HG02763 (cell line): ENCODE data around the gene KCNIP3.
"Not testable (repeated sequence)": the region's sequence is repeated elsewhere in the genome, so short reads cannot be mapped to it uniquely, and the experiment has no call there.

Source experiments
- ATAC-seq: cut with Tn5 transposase; IDR thresholded peaks from one replicate; pipeline ENCODE4 v1.9.1; 2021; ENCODE audit warnings: mild to moderate bottlenecking, moderate library complexity; ENCODE audit not compliant: unreplicated experiment

The KCNIP3 gene

GRCh38 chr2:95296880-95297487, at the start of gene KCNIP3:
Gene KCNIP3, plus strand, starts transcription at chr2:95297347. Its CDS starts 92 bp downstream, at chr2:95297439.
- ATAC-seq: no peak

DNA sequence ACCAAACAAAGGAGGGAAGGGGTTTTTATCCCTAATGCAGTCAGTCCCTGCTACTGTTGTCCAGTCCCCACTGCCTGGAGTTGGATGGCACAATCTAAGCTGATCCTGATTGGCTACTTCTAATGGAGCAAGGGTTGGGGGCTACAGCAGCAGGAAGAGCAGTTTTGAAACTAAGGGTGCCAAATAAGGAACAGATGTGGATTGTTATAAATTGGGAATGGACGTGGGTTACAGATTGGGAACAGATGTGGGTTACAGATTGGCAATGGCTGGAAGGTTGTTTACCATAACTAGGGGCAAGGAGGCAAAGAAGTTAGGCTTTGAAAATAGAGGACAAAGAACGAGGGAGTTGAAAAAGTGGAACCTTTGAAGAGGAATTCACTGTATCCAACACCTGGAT, 38.9 kb upstream of the KCNIP3 start:
- ATAC-seq: no peak

DNA sequence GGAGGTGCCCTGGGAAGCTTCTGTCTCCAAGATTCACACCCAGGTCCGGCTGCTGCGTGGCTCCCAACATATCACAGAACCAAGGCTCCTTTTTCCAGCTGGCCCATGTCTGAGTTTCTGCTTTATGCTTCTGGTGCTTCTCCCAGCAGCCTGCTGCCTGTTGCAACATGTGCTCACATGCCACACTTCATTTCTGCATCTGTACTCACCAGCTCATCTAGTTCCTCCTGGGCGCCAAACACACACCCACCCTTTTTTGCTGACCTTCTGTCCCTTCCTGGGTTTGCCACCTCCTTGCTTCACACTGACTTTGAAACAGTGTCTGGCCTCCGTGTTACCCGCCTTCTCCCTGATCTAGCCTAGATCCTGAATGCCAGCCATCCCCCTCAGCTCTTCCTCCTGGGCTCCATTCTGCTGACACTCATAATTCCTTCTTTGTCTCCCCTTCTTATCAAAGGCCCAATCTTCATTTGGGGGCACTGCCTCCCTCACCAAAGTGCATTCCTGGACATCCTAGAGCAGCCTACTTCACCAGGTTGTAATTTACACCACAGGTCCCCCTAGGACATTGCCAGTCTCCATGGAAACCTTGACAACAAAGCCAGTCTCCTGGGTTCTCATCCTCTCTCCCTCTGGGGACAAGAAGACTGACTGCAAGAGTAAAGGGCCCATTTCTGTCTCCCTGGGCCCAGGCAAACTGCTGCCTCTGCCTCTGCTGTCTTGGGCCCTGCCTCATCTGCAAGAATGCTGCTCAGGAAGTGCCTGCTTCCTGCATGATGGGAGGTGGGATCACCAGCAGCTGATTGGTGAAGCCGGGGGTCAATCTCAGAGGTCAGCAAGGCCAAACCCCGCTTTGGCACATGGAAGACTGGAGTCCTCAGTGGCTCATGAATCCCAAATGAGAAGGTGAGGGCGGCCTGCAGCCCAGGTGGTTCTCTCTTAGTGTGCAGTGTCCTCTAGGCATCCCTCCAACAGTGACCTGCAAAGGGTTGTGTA, 36.8 kb upstream of the KCNIP3 start:
- no peak for ATAC-seq

DNA sequence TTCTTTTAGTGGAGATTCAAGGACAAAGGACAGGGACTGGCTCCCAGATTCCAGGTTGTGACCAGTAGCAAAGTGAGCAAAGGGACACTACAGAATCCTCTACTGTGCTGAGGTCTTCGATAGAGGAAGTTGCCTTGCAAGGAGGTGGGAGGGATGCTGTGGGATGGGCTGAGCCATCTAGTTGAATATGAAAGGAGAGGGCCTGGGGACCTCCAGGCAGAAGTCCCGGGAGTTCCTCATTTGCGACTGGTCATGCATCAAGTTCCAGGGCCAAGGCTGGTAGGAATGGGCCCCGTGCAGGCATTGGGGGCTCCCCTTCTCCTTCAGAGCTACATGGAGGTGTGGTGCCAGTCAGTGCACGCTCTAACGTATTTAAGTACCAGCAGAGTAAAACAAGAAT, 35.5 kb upstream of the KCNIP3 start:
- no peak for ATAC-seq

DNA sequence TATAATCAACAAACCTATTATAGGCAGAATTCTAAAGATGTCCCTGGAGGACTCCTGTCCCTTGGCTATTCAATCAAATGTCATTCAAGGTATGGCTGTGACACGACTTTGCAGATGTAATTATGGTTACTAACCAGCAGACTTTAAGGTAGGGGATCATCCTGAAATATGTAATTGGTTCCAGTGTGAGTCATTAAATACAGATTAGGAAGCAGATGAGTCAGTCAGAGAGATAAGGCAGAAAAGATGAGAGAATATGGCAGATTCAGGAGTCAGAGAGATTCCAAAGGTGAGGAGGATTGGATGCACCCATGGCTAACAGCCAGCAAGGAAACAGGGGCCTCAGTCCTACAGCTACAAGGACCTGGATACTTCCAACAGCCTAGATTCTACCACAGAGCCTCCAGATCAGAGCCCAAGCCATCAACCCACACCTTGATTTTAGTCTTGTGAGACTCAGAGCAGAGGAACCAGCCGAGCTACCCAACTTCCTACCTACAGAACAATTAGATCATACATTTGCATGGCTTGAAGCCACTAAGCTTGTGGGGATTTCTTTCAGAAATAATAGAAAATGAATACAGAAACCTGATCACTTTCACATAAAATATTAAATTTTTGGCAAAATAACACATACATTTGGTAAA, 34.1 kb upstream of the KCNIP3 start:
- ATAC-seq: no peak

DNA sequence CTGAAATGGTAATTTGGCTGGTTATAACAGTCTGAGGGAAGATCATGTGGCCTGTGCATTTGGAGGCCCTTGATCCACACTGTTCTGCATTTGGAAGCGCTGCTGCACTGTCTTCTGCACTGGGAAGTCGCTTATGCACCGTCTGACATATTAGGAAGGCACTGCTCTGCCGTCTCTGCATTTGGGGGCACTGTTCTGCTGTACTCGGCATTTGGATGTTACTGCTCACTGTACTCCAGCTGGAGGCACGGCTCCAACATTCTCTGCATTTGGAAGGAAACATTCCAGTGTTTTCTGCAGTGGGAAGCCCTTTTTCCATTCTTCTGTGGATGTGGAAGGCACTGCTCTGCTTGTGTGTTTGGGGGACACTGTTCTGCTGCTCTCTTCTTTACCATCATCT, 32.5 kb upstream of the KCNIP3 start:
- ATAC-seq: no peak

- no peak for ATAC-seq
Observed at GRCh38 chr2:95265182-95265581, 32.0 kb upstream of the KCNIP3 start.

DNA sequence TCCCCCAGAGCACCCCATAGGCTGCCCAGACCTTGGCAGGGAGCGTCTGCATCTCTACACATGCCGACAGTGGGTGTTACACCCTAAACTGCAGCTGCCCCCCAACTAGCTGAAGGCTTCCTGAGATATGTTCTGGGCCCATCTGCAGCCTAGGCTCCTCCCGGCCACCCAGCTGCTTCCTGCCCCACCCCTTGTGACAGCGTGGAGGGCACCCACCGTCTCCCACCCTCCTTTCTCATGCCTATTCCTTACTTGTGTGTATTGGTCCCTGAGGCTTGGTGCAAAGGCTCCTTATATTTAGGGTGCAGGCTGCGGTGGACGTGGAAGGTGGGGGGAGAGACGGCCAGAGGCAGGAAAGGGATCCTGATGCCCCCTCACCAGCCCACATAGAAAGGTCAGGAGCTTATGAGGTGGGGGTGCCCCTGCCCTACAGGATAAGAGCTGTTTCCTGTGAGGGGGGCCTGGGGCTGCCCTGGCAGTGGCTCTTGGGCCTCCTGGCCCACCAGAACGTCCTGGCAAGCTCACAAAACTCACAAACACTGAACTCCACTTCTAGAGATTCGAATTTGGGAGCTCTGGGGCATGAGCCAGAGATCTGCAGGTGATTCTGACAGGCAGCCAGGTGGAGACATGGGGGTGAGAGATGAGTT, 30.2 kb upstream of the KCNIP3 start:
- no peak for ATAC-seq

- no peak for ATAC-seq
Observed at GRCh38 chr2:95267458-95268210, 29.5 kb upstream of the KCNIP3 start.

- ATAC-seq: no peak
Observed at GRCh38 chr2:95268211-95269035, 28.7 kb upstream of the KCNIP3 start.

DNA sequence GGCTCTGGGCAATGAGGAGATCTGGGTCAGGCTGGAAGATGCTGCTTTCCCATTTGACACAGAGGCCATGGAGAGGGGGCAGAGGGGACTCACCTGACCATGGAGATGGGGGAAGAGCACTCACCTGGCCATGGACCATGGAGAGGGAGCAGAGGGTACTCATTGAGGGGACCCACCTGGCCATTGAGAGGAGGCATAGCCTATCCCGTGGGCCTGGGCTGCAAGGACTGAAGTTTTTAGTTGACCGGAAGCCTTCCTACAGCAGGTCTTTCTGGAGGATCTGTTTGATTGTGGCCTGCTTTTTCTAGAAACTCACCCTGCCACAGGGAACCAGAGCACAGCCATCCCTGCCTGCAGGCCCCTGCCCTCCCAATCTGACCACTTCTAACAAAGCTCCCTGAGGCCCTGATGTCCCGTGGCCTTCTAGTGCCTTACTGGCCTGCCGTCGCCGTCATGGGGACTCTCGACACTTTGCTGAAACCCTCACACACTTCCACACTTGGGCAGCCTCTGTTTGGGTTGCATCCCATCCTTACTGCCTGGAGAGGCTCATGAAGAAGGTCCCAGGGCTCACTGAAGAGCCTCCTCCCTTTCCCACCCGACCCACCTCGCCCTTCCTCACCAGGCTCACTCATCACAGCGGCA, 28.0 kb upstream of the KCNIP3 start:
- no peak for ATAC-seq

DNA sequence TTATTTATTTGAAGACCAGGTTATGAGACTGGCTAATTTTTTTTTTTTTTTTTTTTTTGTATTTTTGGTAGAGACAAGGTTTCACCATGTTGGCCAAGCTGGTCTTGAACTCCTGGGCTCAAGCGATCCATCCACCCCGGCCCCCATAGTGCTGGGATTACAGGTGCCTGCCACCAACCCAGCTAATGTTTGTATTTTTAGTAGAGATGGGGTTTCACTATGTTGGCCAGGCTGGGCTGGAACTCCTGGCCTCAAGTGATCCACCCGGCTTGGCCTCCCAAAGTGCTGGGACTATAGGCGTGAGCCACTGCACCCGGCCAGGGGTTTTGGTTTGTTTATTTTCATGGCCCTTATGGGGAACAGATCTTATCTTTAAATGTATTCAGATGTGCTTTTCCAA, 27.4 kb upstream of the KCNIP3 start:
- not testable (repeated sequence) for ATAC-seq

GRCh38 chr2:95270541-95271081, 26.5 kb upstream of the KCNIP3 start:
- no peak for ATAC-seq

DNA sequence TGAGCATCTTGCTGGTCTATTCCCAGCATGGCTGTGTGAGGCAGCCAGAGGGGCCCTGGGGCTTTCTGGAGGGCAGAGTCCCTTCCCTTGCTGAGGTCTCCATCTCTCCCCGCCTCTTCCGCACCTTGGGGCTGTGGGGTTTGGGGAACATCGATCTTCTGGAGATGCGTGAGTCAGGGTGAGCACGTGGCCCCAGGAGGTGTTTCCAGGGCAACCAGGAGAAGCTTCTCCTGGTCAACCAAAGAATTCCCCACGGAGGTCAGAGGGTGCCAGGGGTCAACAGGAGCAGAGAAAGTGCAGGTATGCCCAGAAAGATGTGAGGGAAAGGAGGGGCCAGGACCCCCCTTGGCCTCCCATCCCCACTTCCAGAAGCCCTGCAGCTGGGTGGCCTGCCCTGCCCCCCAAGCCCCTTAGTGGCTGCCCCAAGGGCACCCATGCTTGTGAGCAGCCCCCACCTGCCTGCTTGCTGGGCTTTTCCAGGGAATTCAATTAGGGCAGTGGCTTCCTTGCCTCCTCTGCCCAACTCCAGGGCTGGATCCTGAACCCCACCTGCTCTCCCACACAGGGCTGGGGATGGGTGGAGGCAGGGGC, 25.7 kb upstream of the KCNIP3 start:
- no peak for ATAC-seq

DNA sequence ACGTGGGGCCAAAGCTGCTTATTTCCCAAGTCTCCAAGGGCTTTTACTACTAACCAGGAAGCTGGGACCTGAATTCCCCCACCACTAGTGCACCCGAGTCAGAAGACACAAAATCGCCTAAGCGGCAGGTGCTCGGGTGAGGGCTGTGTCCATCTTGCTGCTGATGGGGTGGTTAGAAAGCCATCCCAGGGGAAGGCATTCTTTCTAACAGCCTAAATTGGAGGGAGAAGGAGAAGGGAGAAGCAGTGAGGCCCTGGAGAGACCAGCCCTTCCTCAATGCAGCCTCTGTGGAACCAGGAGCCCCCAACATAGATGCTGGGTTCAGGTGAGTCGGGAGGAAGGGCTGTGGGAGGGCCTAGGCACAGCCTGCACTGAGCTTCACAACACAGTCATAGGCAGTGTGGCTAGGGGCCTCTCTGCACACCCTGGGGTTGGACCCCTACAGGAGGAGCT, 24.8 kb upstream of the KCNIP3 start:
- ATAC-seq: no peak

GRCh38 chr2:95272781-95273180, 24.4 kb upstream of the KCNIP3 start:
- no peak for ATAC-seq

DNA sequence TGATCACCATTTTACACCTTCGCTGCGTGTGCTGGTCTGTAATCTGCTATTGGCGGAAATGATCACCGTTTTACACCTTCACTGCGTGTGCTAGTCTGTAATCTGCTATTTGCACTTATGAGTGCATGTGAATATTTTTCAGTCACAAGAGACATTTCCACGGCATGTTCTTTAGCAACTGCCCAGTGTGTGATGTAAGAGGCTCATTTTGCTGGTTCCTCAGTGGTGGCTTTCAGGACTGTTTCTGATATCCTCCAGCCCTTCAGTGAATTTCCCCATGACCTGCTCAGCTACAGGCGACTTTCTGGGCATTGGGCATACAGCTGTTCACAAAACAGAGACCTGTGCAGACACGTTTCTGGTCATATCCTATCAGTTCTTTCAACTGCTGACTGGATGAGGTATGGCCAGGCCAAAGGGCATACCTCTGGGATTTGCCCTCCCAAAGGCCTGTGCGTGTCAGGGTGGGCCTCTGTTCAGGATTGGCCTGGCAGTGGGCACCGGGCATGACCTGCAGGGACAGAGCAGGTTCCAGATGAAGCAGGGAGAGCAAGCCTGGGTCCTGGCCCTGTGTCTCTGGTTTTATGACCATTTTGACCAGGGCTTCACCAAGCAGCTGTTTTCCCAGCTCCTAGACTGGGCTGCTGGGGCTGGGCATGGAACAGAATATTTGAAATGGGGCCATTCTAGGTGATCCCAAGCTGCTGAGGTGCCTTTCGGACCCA, 23.4 kb upstream of the KCNIP3 start:
- no peak for ATAC-seq
